ENCODE measurements around the gene PHRF1. TPM values are rescaled to one million over a fixed set of nuclear protein-coding genes. Genes with fewer than 3 reads are reported as not detected.
A peak's percentile ranks its signal among the peaks of the same experiment; 100 is the strongest.

PHRF1 gene
- total RNA-seq, 1 donor from 2014 or later, result 16.9 TPM

DNA sequence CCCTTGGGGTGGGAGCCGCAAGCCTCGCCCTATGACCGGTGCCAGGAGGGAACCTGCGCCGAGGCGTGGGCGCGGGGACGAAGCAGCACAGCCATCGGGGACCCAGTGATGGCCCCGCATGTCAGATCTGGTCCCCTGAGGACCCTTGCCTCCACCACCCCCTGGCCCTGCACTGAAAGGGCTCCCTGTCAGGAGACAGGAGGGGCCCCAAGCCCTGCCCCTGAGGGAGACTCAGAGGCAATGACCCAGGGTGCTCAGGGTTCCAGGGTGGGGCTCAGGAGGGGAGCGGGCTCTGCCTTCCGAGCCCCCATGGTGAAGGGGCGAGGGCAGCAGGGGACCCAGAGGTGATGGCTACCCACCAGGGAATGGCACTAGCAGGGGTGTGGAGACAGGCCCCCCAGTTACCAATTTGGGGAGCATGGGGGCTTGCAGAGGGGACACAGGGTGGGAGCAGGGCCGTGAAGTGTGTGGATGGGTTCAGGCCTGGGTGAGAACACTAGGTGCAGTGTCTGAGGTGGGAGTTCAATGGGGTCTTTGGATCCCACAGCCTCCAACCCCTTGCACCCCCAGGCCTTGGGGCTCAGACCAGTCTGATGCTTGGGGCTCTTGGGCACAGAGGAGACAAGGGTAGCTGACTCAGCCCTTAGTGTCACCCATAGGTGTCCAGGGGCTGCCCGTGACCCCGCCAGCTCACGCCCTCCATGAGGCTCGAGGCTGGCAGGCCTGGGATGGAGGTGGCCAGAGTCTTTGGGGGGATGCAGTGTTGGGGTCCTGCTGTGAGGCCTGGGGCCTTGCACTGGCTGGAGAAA is 38.4 kb upstream of the PHRF1 start:
- no peak for DNase-seq (ENCODE audit: low read depth in 2 of 2)

DNA sequence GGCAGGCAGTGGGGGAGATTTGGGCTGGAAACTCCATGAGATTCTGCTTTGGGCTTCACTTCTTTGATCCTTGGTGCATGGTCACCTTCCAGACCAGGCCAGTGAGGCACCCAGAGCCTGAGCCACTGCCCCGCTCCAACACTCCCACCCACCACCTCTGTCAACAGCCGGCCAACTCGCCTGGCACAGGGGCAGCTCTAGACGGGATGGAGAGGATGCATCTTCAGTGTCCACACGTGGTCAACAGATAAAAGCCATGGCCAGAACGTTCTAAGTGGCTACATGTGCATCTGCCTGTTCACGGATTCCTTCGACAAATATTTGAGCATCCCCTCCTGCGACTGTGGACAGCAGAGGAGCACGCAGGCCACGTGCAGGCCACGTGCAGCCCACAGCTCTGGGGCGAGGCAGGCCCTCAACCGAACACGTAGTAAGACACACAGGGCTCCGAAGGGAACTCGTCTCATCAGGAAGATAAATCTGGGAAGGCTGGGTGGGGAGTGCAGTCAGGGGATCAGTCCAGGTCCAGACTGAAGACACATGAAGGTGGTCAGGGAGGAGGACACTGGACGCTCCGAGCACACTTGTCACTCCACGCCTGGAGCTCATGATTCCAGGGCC is 37.7 kb upstream of the PHRF1 start:
- DNase-seq (ENCODE audit: low read depth in 2 of 2), result no peak

DNA sequence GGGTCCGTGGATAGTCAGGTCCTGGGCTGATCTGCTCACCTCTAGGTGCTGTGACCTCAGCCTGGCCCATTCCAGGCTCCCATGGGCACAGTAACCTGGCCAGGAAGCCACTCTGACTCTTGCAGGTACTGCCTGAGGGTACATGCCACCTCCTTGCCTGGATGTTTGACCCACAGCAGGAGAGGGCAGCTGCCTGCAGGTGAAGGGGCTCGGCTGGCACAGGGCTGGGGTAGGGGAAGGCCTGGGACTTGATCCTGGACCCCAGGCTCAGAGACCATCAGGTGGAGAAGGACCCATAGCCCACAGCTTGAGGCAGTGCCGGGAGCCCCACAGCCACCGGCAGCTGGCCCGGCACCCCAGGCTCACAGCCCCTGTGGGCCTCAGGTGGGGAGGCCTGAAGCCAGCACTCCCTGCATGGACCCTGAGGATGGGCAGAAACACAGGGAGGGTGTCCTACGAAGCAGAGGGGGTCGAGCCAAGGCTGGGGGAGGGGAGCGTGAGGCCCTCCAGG is 36.2 kb upstream of the PHRF1 start:
- no peak for DNase-seq (ENCODE audit: low read depth in 2 of 2)

DNA sequence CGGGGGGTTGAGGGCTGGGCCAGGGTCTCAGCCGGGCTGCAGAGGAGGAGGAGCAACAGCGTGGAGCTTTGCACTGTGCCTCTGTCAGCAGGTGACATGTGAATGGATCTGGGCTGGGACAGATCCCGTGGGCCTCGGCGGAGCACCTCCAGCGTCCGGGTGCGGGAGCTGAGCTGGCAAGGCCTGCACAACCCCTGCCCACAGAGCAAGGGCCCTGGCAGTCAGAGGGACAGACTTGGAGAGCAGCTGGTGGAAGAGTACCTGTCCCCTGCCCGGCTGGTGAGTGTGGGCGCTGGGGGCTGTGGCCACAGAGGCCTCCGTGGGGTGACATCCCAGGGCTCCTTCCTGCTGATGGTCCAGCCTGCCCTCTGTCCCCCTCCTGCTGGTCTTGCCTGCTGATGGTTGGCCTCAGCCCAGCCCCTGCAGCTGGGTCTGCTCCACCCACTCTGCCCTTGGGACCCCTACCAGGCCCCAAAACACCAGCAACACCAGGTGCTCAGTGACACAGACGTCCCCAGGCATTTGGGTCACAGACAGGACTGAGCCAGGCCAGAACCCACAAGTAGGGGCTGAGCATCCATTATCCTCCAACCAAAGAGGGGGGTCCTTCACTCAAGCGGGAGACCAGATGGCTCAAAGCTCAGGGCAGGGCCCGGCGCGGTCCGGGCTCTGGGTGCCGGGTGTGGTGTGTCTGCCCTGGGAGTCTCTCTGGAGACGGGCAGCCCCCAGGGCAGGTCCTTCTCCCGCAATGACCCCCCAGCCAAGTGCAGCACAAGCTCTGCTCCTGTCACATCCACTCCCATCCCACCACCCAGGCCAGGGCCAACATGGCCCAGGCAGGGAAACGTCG is 35.5 kb upstream of the PHRF1 start:
- DNase-seq (ENCODE audit: low read depth in 2 of 2), result no peak

DNA sequence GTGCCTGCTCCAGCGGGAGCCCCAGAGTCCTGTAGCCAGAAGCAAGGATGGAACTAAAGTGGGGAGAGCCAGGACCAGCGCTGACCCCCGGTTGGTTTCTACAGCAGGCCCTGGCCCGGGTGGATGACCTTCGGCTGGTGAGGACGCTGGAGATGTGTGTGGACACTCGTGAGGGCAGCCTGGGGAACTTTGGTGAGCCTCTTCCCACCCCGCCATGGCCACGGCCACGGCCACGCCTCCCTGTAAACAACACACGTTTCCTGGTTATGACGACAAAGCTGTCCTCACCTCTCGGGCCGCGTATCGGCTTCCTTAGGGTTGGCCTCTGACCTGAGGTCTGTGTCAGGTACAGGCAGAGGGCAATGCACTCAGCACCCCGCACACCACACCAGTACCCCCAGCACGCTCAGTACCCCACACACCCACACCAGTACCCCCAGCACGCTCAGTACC is 34.8 kb upstream of the PHRF1 start:
- DNase-seq (ENCODE audit: low read depth in 2 of 2), result no peak

DNA sequence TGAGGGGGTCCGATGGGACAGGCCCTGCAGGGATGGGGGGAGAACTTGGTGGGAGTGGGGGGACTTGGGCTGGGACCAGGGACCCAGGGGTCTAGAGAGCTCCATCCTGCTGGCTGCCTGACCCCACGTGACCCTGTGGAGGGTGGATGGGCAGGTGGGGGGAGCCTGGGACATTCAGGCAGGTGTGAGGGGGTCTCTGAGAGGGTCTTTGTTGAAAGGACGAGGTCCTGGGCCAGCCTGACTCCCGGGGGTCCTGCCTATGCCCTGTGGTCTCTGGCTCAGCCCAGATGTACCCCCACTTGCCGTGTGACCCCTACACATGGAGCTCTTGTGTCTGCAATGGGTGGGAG is 31.5 kb upstream of the PHRF1 start:
- no peak for DNase-seq (ENCODE audit: low read depth in 2 of 2)

DNA sequence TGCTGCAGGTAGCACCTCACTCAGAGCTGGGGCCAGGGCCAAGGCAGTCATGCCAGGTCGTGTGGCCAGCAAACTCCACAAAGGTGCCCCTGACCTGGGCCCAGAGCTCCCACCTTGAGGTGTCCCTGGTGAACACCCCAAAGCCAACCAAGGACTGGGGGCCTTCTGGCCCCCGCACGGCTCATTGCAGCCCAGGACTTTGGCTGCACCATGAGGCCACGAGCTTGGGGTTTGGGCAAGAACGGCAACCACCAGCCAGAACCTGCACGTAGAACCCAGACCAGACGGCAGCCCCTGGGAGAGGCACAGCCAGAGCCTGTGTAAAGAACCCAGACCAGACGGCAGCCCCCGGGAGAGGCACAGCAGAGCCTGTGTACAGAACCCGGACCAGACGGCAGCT is 31.1 kb upstream of the PHRF1 start:
- DNase-seq (ENCODE audit: low read depth in 2 of 2), result no peak

DNA sequence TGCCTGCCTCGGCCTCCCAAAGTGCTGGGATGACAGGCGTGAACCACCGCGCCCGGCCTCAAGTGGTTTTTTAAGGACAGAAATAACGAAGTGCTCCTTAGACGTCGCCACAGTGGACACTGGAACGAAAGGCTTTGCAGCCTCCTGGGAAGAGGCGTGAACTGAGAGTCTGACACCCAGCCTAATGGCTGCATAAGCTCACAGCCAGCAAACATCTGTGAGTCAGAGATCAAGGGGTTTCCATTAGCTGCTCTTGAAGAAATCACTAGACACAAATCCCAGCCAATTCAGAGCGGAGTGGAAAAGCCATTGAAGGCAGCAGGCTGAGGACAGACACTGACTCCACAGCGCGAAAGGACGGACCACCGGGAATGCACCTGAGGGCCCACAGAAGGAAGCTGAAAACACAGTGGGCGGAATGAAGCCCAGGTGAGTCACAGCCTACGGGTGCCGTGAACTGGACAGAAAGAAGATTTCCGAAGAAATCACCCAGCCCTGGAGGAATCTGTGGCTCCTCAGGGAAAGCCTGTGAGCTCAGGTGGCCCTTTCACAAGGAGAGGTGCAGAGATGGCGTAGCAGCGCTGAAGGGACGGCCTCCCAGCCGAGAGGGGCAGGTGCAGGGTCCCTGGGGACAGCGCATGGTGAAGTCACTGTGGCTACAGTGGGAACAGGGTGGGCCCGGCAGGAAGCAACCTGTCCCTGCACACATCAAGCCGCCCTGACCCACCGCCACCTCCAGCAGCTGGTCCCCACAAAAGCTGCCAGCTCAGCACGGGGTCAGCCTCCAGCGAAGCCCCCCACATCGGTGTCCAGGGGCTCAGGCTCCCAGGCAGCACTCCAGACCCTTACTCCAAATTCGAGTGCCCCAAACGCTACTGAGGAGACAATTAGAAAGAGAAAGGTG is 27.3 kb upstream of the PHRF1 start:
- no peak for DNase-seq (ENCODE audit: low read depth in 2 of 2)

DNA sequence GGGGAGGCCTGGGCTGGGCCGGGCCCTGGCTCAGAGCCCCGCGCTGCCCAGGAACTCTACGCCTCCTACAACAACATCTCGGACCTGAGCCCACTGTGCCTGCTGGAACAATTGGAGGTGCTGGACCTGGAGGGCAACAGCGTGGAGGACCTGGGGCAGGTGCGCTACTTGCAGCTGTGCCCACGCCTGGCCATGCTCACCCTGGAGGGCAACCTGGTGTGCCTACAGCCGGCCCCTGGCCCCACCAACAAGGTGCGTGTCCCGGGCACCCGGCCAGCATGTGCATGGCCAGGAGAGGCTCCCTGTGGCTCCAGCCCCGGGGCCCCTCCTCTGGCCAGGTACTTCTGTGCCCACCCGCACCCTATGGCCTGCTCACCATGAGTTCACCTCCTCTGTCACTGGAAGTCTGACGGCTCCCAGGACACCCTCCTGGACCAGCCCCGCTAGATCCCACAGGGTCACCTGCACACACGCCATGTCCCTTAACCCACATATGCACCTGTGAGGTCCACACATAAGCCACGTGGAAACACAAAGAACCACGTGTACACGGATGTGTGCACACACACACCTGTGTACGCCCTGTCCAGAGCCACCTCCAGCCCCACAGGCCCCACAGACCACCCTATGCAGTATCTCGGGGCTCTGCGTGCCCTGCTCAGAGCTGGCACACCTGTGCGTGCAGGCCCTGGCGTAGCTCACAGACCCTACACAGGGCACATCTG is 26.1 kb upstream of the PHRF1 start:
- no peak for DNase-seq (ENCODE audit: low read depth in 2 of 2)

DNA sequence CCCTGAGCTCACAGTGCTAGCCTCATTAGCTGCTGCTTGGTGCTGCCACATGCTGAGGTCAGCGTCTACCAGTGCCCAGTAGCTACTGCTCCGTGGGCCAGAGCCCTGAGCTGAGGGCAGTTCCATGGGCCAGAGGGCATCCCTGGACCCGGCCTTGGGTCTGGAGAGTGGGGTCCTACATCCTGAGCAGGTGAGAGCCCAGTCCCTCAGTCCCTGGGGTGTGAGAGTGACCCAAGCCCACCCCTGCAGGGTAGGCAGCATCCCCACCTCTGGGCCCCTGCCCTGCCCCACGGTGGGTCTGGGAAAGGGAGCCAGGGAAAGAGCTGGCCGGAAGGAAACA is 25.6 kb upstream of the PHRF1 start:
- no peak for DNase-seq (ENCODE audit: low read depth in 2 of 2)

DNA sequence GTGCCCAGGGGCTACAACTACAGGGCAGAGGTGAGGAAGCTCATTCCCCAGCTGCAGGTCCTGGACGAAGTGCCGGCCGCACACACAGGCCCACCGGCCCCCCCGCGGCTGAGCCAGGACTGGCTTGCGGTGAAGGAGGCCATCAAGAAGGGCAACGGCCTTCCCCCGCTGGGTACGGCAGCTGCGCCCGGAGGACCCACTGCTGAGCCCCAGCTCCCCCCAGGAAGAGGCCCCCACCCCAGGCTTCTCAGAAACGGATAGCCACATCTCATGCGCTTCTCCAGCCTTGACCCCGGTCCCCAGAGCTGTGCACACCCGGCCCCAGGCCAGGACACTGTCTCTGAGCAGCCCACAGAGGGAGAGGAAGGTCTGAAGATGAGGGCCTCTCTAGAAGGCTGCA is 25.1 kb upstream of the PHRF1 start:
- DNase-seq (ENCODE audit: low read depth in 2 of 2), result no peak

DNA sequence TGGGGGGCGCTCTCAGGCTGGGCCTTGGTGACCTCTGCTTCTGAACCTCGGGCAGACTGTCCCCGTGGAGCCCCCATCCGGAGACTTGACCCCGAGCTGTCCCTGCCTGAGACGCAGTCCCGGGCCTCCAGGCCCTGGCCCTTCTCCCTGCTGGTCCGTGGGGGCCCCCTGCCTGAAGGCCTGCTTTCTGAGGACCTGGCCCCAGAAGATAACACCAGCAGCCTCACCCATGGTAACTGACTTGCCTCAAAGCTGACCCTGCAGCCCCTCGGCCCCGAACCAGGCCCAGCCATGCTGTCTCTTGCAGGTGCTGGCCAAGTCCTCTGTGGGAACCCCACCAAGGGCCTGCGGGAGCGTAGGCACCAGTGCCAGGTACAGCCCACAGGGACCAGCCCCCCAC is 24.7 kb upstream of the PHRF1 start:
- DNase-seq (ENCODE audit: low read depth in 2 of 2), result no peak

DNA sequence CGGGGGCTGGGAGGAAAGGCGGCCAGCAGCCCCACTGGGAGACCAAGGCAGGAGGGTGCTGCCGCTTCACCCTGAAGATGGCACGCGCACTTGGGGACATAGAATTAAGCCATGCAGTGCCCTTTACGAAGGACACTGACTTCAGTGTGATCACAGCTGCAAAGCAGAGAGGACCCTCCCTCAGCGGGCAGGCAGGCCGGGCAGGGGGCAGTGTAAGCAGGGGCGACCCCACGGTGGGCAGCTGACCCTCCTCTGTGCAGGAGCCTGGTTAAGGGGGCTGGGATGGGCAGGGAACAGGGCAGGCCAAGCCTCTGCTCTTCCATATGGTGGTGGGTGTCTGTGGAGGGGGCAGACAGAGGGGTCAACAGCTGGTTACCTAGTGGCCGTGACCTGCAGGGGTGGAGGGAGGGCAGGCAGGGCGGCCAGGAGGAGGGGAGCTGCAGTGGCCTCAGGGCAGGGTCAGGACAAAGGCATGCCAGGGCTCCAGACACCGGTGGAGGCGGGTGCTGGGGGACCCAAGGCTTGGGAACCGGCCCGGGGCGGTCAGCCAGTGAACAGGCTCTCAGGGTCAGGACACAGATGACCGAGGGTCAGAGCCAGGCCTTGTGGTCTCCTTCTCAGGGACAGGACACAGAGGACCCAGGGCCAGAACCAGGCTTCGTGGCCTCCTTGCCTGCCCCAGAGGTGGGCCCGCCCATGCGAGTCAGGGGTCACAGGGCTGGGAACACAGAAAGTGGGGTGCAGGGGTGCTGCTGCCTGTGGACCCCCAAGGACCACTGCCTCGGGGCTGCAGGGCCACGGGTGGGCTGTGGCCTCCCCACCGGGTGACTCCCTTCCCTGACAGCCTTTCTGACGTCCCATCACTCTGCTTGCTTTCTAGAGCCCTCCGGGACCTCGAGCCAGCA is 22.9 kb upstream of the PHRF1 start:
- DNase-seq (ENCODE audit: low read depth in 2 of 2), result no peak

DNA sequence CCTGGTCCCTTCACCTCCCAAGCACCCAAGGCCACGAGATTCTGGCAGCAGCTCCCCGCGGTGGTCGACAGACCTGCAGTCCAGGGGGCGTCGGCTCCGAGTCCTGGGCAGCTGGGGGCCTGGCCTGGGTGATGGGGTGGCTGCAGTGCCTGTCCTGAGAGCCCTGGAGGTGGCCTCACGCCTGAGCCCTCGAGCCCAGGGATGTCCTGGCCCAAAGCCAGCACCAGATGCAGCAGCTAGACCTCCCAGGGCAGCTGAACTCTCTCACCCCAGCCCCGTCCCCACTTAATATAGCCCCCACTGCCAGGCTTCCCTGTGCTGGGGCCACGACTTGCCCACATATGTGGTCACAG is 22.3 kb upstream of the PHRF1 start:
- DNase-seq (ENCODE audit: low read depth in 2 of 2), result no peak

DNA sequence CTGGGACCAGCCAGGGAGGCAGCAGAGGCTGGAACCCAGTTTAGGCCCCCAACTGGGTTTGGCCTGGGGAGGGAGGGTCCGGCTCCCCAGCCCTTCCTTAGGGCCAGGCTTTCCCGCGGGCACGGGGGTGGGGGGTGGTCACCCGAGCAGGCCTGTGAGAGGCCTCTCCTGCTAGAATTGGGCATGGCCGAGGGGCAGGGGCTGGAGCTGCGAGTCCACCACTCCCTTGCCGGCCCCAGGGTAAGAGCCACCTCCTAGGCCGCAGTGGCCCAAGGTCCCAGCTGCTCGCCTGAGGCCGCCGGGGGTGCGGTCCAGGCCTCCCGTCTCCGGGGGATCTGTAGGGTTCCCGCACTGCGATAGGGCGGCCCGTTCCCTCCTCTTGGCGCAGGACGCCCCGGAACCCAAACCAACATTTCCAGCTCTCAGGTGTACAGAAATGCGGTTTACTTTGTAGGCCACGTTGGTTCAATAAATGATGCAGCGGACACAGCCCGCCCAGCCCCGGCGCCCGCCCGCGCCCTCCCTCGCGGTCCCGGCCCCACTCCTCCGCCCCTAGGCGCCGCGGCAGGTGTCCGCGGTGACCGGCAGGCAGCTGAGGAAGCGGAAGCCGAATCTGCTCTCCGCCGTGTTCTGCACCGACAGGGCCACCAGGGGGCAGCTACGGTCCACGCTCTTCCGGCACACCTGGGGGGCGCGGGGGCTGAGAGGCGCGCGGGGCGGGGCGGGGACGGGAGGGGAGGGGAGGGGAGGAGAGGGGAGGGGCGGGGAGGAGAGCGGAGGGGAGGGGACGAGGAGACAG is 21.6 kb upstream of the PHRF1 start:
- DNase-seq (ENCODE audit: low read depth in 2 of 2), result peak; percentile 30 to 67

DNA sequence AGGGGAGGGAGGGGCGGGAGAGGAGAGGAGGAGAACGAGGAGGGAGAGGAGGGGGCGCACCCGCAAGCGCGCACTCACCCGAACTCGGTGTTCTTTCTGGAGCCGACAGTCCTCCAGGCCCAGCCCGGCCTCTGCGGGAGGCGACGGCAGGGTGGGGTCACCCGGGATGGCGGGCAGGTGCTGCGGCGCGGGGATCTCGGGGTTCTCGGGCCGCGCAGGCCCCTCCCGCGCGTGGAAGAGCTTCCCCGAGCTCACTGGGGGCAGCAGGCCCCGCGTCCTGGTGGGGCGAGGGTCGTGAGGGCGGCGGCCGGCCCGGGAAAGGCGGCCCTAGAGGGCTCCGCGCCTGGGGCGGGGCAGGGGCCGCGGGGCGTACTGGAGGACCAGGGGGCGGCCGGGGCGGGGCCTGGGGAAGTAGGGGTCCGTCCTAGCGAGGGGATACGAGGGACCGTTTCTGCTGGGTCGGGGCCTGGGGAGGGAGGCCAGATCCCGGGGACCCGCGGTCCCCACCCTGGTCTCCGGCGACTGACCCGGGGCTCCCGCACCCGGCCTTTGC is 21.0 kb upstream of the PHRF1 start:
- no peak for DNase-seq (ENCODE audit: low read depth in 2 of 2)

DNA sequence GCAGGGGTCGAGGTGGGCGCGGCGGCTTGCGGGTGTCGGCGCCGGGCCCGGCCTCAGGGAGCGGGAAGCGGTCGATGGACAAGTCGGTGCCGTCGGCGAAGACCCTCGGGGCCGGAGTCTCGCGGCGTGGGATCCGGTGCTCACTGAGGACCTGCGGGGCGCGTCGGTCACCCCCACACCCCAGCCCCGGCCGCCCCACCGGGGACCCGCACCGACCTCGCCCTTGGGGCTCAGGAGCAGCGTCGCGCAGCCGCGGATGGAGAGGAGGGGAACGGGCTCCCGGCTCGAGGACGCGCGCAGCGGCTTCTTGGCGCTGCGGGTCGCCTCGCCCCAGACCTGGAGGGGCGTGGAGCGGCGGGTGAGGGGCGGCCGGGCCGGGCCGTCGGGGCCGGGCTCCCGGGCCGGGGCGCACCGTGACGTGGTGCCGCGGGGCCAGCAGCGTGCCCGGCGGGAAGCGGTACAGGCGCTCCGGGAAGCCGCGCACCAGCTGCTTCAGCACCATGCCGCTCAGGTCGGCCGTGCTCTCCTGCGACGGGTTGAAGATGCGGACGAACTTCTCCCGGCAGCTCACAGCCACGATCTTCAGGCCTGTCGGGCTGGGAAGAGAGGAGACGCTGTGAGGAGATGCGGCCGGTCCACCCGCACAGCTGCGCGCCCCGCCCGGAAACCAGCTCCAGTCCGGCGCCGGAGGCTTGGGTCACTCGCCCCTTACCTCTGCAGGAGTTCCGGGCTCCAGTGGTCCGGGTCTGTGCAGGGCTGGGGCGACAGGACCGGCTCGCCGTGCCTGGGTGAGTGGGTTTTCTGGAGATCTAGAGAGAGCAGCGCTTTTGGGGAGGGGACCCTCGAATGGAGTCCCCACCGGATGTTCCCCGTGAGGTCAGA is 20.2 kb upstream of the PHRF1 start:
- no peak for DNase-seq (ENCODE audit: low read depth in 2 of 2)

Measured in lung microvascular endothelial cell (primary cell).